B cell (primary cell): Measurements from ENCODE around the gene PARP3.

ENCODE experiments used
- CTCF ChIP-seq: fragments of 200-600 bp; IDR thresholded peaks from one replicate; pipeline ENCODE4 v1.8.0; 2022; ENCODE audit warnings: antibody characterized with exemption, mild to moderate bottlenecking
- EZH2 ChIP-seq: IDR thresholded peaks from 2 replicates; pipeline ENCODE4 v1.6.1; 2012; ENCODE audit warnings: borderline replicate concordance, low read depth, mild to moderate bottlenecking, moderate library complexity, low read length; ENCODE audit not compliant: insufficient read depth, poor library complexity, severe bottlenecking

- TF ChIP-seq CTCF, result no peak
- TF ChIP-seq EZH2, result no peak
Measured at GRCh38 chr3:51966486-51966885, 24.3 kb downstream of the PARP3 start.
